Vagina (tissue), 2 donors: ENCODE data around the gene SPTSSB.

ENCODE experiments used
- POLR2A ChIP-seq, 2 donors: fragments of 450-650 bp; IDR thresholded peaks; one replicate each; pipeline ENCODE4 v1.6.1; 2017; ENCODE audit warnings: antibody characterized with exemption in 2 of 2, mild to moderate bottlenecking in 2 of 2, moderate library complexity in 2 of 2
- POLR2AphosphoS5 ChIP-seq, 2 donors: sonication (generic); formaldehyde crosslinking; IDR thresholded peaks; one replicate each; pipeline ENCODE4 v1.9.0; 2017; ENCODE audit warnings: antibody characterized with exemption in 2 of 2, mild to moderate bottlenecking in 2 of 2, low read depth in 1 of 2; ENCODE audit not compliant: insufficient read depth in 1 of 2
- TF ChIP-seq, protein P1 (sequence below), 3 experiments: fragments of 450-650 bp in 2 of 3; fragments of 200-600 bp in 1 of 3; sonication (generic) in 1 of 3; IDR thresholded peaks; one replicate each; pipeline ENCODE4 v1.5.1; 2017 to 2019; ENCODE audit warnings: antibody characterized with exemption in 3 of 3, mild to moderate bottlenecking in 2 of 3, moderate library complexity in 2 of 3

DNA sequence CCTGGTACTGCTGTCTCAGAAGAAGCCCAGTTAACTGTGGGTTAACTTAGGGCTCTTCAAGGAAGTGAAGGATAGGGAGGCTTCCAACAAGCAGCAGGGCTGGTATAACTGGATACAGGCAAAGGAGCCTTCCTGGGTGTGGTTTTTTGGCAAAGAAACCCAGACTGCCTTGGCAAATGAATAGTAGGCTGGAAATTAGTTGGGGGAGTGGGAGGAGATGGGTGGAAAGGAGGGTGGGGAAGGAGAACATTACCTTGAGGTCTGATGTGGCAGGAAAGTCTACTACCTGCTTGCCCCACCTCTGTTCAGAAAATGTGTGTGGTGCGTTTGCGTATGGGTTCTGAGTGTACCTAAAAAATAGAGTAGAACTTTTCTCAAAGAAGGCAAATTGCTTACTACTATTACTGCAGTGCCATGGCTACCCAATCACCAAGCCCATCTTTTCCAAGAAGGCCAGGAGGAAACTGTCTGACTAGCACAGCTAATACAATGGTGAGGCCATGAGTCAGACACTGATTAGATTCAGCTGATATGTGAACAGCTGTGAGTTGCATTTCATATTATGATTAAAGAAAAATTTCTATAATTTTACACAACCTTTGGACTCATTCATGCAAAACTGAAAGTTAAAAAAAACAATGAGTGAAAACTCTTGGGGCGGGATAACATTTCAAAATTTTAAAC, 55.2 kb downstream of the SPTSSB start:
- TF ChIP-seq POLR2AphosphoS5 (IDR thresholded peaks at IDR 0.05; ENCODE audit: insufficient read depth in 1 of 2, low read depth in 1 of 2) = peak in 1 of 2 donors; percentile 36
- no peak for TF ChIP-seq POLR2A (IDR thresholded peaks at IDR 0.05)
- TF ChIP-seq, protein P1, sequence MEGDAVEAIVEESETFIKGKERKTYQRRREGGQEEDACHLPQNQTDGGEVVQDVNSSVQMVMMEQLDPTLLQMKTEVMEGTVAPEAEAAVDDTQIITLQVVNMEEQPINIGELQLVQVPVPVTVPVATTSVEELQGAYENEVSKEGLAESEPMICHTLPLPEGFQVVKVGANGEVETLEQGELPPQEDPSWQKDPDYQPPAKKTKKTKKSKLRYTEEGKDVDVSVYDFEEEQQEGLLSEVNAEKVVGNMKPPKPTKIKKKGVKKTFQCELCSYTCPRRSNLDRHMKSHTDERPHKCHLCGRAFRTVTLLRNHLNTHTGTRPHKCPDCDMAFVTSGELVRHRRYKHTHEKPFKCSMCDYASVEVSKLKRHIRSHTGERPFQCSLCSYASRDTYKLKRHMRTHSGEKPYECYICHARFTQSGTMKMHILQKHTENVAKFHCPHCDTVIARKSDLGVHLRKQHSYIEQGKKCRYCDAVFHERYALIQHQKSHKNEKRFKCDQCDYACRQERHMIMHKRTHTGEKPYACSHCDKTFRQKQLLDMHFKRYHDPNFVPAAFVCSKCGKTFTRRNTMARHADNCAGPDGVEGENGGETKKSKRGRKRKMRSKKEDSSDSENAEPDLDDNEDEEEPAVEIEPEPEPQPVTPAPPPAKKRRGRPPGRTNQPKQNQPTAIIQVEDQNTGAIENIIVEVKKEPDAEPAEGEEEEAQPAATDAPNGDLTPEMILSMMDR (IDR thresholded peaks at IDR 0.05) = no peak
